Stomach (tissue), 4 donors: ENCODE measurements around the gene CNTROB.

Experiments
- EP300 ChIP-seq: sonication (generic); formaldehyde crosslinking; IDR thresholded peaks from one replicate; pipeline ENCODE4 v1.6.1; 2017; ENCODE audit warnings: antibody characterized with exemption
- POLR2A ChIP-seq, 4 donors: fragments of 450-650 bp; IDR thresholded peaks; one replicate each; pipeline ENCODE4 v1.6.1; 2016; ENCODE audit warnings: antibody characterized with exemption in 4 of 4, control low read depth in 2 of 4, mild to moderate bottlenecking in 1 of 4, moderate library complexity in 1 of 4
- POLR2AphosphoS5 ChIP-seq, 3 donors: sonication (generic); formaldehyde crosslinking; IDR thresholded peaks; one replicate each; pipeline ENCODE4 v1.6.1; 2016; ENCODE audit warnings: antibody characterized with exemption in 3 of 3
- TF ChIP-seq, protein P1 (sequence below), 7 experiments: fragments of 450-650 bp in 4 of 7; fragments of 200-600 bp in 3 of 7; sonication (generic) in 3 of 7; IDR thresholded peaks; one replicate each; pipeline ENCODE4 v1.5.1; 2016 to 2019; ENCODE audit warnings: antibody characterized with exemption in 7 of 7, control low read depth in 2 of 7, mild to moderate bottlenecking in 1 of 7

DNA sequence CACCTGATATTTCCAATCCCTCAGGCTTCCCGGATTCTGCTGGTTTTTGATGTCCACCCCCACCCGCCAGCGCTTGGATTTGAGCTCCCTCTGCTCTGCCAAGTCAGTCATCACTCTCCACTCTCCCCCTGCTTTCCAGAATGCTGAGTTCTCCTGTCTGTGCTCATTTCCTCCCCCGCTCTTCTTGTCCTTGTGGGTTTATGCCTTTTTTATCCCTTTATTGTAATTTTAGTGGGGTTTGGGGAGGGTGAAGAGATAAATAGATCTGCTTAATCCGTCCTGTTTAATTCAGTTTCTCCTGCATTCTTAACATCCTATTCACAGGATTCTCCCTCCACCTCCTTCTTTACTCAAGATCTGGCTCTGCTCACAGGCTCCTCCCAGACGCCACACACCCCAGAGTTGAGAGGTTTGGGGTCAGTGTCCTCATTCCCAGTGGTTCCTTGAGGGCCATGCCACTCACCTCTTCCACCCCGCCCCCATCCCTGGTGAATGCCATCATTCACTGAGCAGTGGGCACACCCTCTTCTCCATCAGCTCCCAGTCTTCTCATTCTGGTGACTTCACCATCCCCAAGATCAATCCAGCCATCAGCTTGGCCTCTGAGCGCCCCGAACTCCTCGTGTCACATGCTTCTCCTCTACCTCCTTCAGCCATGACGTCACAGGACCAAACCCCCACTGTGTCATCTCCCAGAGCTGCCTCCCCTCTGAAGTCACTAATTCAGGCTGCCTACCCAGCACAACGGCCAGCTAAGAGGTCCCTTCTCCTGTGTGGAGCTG lies 55.3 kb downstream of the CNTROB start:
- TF ChIP-seq, protein P1, sequence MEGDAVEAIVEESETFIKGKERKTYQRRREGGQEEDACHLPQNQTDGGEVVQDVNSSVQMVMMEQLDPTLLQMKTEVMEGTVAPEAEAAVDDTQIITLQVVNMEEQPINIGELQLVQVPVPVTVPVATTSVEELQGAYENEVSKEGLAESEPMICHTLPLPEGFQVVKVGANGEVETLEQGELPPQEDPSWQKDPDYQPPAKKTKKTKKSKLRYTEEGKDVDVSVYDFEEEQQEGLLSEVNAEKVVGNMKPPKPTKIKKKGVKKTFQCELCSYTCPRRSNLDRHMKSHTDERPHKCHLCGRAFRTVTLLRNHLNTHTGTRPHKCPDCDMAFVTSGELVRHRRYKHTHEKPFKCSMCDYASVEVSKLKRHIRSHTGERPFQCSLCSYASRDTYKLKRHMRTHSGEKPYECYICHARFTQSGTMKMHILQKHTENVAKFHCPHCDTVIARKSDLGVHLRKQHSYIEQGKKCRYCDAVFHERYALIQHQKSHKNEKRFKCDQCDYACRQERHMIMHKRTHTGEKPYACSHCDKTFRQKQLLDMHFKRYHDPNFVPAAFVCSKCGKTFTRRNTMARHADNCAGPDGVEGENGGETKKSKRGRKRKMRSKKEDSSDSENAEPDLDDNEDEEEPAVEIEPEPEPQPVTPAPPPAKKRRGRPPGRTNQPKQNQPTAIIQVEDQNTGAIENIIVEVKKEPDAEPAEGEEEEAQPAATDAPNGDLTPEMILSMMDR (IDR thresholded peaks at IDR 0.05) = no peak
- TF ChIP-seq EP300 (no peak), POLR2A (IDR thresholded peaks at IDR 0.05) (no peak), POLR2AphosphoS5 (IDR thresholded peaks at IDR 0.05) (no peak)
